Ishikawa (cell line): ENCODE measurements around the gene MYCBP2.

Source experiments
- CEBPB ChIP-seq: IDR thresholded peaks from 2 replicates; pipeline ENCODE4 v1.6.1; 2012
- CREB1 ChIP-seq: IDR thresholded peaks from 2 replicates; pipeline ENCODE4 v1.6.1; 2012; ENCODE audit warnings: low read depth
- EGR1 ChIP-seq: IDR thresholded peaks from 2 replicates; pipeline ENCODE4 v1.6.1; 2012
- EP300 ChIP-seq: IDR thresholded peaks from 2 replicates; pipeline ENCODE4 v1.6.1; 2012; ENCODE audit warnings: borderline replicate concordance
- FOXM1 ChIP-seq: IDR thresholded peaks from 2 replicates; pipeline ENCODE4 v1.6.1; 2012; ENCODE audit warnings: low read depth, borderline replicate concordance
- NFIC ChIP-seq: IDR thresholded peaks from 2 replicates; pipeline ENCODE4 v1.6.1; 2012
- RAD21 ChIP-seq: IDR thresholded peaks from 2 replicates; pipeline ENCODE4 v1.6.1; 2012; ENCODE audit warnings: low read depth
- TAF1 ChIP-seq: IDR thresholded peaks from 2 replicates; pipeline ENCODE4 v1.6.1; 2012; ENCODE audit warnings: low read depth, mild to moderate bottlenecking
- YY1 ChIP-seq: IDR thresholded peaks from 2 replicates; pipeline ENCODE4 v1.6.1; 2012; ENCODE audit warnings: low read depth
- ZBTB7A ChIP-seq: IDR thresholded peaks from 2 replicates; pipeline ENCODE4 v1.6.1; 2012; ENCODE audit warnings: low read depth
- TF ChIP-seq, protein P1 (sequence below): IDR thresholded peaks from 2 replicates; pipeline ENCODE4 v1.6.1; 2012; ENCODE audit warnings: low read depth, mild to moderate bottlenecking
- TF ChIP-seq, protein P2 (sequence below): IDR thresholded peaks from 2 replicates; pipeline ENCODE4 v1.6.1; 2012

DNA sequence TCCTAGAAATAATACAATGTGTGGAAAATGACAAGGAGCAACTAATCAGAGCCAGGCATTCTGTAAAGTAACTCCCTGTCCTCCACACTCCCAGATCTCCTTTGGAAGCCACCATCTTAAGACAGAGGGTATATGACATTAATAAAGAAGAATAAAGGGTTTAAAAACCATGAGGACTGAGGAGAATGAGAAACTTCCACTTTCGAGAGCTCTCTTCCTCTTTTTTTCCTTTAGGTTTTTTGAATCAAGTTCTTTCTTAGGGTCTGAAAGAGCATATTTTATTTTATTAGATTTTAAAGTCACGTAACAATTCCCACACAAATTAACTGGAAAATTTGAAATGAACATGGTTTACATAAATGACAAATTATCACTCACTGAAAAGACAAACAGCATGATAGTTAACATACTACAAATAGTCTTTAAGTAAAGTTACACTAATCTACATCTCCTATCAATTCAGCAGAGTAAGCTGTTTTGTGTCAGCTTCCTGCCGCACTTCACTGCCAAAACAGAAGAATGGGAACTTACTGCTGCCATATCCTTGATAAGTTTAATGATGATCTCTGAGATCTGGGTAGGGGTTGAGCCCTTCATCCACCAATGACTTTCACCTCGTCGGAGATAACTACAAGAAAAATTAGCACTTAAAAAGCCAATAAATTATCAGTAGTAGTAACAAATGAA lies 261.3 kb downstream of the MYCBP2 start:
- no peak for TF ChIP-seq EP300
- no peak for TF ChIP-seq TAF1
- TF ChIP-seq, protein P1, sequence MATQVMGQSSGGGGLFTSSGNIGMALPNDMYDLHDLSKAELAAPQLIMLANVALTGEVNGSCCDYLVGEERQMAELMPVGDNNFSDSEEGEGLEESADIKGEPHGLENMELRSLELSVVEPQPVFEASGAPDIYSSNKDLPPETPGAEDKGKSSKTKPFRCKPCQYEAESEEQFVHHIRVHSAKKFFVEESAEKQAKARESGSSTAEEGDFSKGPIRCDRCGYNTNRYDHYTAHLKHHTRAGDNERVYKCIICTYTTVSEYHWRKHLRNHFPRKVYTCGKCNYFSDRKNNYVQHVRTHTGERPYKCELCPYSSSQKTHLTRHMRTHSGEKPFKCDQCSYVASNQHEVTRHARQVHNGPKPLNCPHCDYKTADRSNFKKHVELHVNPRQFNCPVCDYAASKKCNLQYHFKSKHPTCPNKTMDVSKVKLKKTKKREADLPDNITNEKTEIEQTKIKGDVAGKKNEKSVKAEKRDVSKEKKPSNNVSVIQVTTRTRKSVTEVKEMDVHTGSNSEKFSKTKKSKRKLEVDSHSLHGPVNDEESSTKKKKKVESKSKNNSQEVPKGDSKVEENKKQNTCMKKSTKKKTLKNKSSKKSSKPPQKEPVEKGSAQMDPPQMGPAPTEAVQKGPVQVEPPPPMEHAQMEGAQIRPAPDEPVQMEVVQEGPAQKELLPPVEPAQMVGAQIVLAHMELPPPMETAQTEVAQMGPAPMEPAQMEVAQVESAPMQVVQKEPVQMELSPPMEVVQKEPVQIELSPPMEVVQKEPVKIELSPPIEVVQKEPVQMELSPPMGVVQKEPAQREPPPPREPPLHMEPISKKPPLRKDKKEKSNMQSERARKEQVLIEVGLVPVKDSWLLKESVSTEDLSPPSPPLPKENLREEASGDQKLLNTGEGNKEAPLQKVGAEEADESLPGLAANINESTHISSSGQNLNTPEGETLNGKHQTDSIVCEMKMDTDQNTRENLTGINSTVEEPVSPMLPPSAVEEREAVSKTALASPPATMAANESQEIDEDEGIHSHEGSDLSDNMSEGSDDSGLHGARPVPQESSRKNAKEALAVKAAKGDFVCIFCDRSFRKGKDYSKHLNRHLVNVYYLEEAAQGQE, result no peak
- no peak for TF ChIP-seq RAD21
- no peak for TF ChIP-seq CREB1
- no peak for TF ChIP-seq CEBPB
- no peak for TF ChIP-seq YY1
- no peak for TF ChIP-seq NFIC
- TF ChIP-seq, protein P2, sequence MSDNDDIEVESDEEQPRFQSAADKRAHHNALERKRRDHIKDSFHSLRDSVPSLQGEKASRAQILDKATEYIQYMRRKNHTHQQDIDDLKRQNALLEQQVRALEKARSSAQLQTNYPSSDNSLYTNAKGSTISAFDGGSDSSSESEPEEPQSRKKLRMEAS, result no peak
- no peak for TF ChIP-seq EGR1
- TF ChIP-seq FOXM1, result no peak
- TF ChIP-seq ZBTB7A, result no peak
